GM19328 (cell line): ENCODE measurements around the gene RBM44.
"Not testable (repeated sequence)": the region's sequence is repeated elsewhere in the genome, so short reads cannot be mapped to it uniquely, and the experiment has no call there.

Experiments
- ATAC-seq: cut with Tn5 transposase; IDR thresholded peaks from one replicate; pipeline ENCODE4 v1.9.1; 2021; ENCODE audit warnings: mild to moderate bottlenecking, moderate library complexity; ENCODE audit not compliant: unreplicated experiment

The RBM44 gene, protein sequence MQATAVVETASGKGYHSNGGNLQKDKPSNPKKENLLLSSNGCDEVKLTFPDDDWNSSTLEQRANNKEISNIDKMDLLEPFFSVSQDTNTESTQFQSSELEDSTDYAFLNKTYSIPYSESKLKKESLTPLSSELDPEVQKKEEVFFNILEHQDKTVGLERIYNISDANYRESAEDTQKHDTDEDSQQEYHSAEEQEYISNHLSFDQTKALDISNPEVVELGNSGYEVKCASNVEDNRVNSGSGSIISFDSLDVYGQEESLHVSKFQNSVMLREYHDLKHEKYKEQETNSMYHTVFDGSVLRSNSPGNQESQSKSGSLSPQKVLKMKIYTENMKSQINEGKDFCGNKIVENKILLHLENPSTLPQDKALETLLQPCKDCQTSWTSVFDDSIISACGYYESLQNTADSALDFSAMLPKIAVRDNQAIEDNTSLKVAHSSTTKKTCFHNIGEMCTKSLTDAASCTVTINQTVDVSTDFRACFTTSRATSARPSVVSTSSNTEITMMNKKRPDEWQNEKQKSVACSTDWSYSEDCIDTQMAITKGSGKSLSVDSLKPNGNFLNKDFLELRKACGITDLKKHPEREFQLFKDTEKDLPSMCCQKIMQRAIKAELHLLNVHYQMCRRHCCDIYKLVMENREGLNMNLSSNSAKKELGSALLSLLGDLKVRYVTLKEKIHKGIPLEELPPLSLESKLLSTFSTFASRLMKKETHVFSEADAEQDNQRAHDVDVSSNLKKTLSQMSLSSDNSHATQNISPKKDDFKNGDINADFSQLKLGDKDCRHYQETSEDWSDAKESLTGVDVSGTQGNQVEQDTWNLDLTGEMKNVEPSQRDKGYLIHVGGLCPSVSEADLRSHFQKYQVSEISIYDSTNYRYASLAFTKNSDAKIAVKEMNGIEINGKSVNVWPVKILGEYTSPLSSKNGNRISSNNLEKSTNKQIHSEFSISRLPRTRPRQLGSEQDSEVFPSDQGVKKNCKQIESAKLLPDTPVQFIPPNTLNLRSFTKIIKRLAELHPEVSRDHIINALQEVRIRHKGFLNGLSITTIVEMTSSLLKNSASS

DNA sequence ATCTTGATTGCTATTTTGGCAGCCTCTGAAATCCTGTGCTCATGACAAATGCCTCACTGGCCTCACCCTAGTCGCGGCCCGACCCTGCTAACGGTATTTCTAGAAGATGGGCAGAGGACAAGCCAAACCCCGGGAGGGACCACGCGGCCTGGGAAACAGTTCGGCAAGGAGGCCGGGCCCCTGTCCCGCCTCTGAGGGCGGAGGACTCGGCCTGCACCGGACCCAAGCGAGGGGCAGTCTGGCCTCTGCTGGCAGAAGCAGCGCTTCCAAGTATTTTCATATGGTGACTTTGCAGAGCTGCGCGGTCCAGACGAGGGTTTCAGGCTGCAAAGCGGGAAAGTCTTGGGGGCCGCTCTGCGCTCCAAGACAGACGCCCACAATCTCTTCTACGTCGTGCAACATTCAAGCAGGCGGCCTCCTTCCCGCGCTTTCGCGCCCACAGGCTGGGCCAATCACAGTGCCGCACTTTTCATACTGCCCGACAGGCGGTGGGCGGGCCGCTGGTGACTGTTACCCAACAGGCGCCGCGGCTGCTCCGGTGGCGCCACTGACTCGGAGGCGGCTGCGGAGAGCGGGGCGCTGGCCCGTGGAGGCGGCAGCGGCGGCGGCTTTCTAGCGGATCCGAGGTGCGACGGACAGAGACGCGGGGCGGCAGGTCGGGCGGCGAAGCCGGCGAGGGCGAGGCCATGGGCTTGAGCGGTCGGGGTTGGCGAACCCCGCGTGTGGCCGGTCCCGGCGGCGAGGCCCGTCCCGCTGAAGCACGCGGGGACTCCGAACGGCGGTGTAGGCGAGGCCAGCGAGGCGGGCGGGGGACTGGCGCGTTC lies at the start of gene RBM44:
RBM44 (plus strand) TSS at position 544 of the 824 bp plus-strand sequence. CDS start 14,831 bp downstream, outside the sequence.
- no peak for ATAC-seq

GRCh38 chr2:237749002-237749401 lies 49.6 kb upstream of the RBM44 start:
- ATAC-seq = no peak

DNA sequence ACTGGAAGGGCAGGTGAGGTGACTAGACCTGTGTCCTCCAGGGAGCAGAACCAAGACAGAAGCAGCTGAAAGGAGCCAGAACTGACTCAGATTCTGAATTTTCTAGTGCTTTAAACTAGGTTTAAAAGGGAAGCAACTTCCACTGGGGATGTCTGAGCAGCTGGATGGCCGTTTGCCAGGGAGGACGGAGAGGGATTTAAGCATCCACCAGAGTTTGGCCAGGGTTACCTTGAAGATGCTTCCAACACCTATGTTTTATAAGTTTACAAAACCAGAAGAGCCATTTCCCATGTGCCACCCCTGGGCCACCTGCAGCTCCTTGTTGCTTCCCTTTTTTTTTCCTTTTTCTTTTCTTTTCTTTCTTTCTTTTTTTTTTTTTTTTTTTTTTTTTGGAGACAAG lies 48.6 kb upstream of the RBM44 start:
- no peak for ATAC-seq

- ATAC-seq = not testable (repeated sequence)
These were observed 48.1 kb upstream of the RBM44 start for GRCh38 chr2:237750441-237750840.

- ATAC-seq = peak; percentile 85
These were observed 45.8 kb upstream of the RBM44 start for GRCh38 chr2:237752761-237753165.

- no peak for ATAC-seq
These were observed 44.4 kb upstream of the RBM44 start for GRCh38 chr2:237754182-237754581.

GRCh38 chr2:237754626-237755248 lies 43.8 kb upstream of the RBM44 start:
- ATAC-seq = no peak

- no peak for ATAC-seq
These were observed 41.0 kb upstream of the RBM44 start for GRCh38 chr2:237757616-237758015.

DNA sequence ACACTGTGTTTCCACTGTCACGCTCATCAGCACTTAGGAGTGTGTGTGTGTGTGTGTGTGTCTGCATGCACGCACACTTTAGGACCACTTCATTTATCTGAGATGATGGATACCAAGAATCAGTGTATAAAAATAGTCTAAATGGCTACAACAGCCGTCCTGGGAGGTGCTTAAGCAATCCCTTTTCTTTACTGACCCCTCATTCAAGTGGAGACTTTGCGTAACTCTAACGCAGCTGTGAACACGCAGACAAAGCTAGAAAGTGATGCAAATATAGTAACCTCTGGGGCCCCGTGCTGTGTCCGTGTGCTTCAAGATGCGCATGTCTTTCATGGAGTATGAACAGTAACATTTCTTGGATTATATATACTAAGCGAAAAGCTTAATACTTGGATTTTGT lies 40.4 kb upstream of the RBM44 start:
- ATAC-seq = no peak

DNA sequence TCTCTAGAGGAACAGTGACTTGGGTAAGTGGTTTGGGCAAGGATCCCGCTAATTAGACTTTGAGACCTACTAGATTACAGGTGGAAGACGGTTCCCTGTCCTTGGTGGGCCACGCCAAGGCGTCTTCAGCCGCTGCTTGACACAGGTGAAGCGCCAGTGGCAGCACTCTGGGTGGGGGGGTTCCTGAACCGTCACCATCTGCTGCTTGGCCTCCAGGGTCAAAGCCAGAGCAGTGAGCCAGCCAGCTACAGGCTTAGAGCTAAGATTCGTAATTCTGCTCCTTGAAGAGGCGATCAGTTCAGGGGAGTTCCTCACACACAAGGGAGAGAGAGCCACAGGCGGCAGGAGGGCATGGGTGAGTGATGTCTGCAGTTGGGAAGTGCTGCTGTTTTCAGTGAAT lies 39.4 kb upstream of the RBM44 start:
- no peak for ATAC-seq

- no peak for ATAC-seq
These were observed 37.8 kb upstream of the RBM44 start for GRCh38 chr2:237760506-237761502.

GRCh38 chr2:237762291-237763182 lies 36.0 kb upstream of the RBM44 start:
- not testable (repeated sequence) for ATAC-seq

- no peak for ATAC-seq
These were observed 34.8 kb upstream of the RBM44 start for GRCh38 chr2:237763812-237764211.

DNA sequence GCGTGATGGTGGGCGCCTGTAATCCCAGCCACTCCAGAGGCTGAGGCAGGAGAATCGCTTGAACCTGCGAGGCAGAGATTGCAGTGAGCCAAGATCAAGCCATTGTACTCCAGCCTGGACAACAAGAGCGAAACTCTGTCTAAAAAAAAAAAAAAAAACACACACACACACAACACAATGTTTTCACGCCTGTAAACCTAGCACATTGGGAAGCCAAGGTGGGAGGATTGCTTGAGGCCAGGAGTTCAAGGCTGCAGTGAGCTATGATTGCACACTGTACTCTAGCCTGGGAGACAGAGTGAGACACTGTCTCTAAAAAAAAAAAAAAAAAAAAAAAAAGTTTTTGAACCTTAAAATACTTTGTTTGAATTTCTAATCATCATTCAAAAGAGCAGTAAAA lies 33.5 kb upstream of the RBM44 start:
- ATAC-seq = not testable (repeated sequence)

DNA sequence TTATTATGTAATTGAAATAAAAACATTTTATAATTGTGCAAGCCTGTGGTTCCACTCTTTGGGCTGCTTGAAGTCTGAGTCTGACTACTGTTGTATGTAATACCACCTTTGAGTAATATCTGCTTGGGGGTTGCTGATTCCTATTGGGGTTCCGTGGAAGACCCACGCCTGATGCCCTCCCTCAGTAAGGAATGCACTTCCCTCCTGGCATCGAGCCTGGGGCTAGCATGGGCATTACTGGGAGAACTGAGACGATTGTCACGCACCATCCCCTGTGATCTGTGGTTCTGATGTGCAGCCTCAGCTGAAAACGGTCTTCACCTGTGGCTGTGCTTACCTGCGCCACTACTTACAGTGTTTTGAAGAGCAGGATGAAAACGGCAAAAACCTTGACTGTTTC lies 32.7 kb upstream of the RBM44 start:
- ATAC-seq = no peak

- no peak for ATAC-seq
These were observed 32.2 kb upstream of the RBM44 start for GRCh38 chr2:237766340-237766739.

DNA sequence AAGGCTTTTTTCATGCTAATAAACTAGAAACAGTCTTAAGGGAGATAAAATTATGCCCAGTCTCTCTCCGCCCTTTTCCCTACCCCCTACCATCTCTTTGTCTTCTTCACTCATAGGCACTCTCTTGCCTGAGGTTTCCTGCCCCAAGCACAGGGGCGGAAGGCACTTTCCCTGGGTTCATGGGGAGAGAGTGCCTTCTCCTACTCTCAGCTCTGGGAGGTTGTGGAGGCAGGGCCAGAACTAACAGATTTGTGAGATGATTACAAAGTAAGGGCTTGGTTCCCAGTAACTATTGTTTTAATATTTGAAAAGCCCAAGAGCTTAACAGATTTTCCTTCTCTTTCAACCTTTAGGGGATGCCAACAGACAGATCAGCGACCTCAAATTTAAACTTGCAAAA lies 26.1 kb upstream of the RBM44 start:
- ATAC-seq = no peak

DNA sequence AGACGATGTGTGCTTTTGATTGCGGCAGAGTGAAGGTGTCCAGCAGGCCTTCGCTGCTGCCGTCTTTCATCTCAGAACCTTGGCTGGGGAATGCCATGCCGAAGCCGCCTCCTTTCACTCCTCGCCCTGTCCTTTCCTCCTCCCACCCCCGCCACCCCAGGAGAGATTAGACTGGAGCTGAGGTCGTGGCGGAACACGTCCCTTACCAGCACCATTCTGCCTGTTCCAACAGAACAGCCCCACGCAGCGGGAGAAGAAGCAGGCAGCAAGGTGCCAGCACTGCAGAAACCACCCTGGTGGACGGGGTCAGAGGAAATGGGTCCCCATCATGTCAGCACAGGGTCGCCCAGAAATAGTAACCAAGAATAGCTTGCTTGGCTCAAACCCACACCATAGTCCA lies 24.8 kb upstream of the RBM44 start:
- ATAC-seq = no peak
